Measurements from ENCODE around the gene KIF23.

- no peak for TF ChIP-seq CTCF (IDR thresholded peaks at IDR 0.05)
- TF ChIP-seq POLR2A (IDR thresholded peaks at IDR 0.05), result no peak
These were observed 20.2 kb upstream of the KIF23 start for GRCh38 chr15:69393831-69394491.
